H1 (cell line): ENCODE data around the gene HES7. TPM values are rescaled to one million over a fixed set of nuclear protein-coding genes. Genes with fewer than 3 reads are reported as not detected.

Experiments
- ASH2L ChIP-seq: fragments of 200-600, 300-600 bp; sonication (generic); IDR thresholded peaks from one replicate; pipeline ENCODE4 v1.7.1; 2017; ENCODE audit warnings: low read length
- ATF2 ChIP-seq: IDR thresholded peaks from 2 replicates; pipeline ENCODE4 v1.6.1; 2012; ENCODE audit warnings: low read length, inconsistent platforms
- BRCA1 ChIP-seq: IDR thresholded peaks from 2 replicates; pipeline ENCODE4 v1.6.1; 2012; ENCODE audit warnings: low read depth, low read length, improper control_type of control experiment
- CBX5 ChIP-seq: fragments of 300-800, 300-1000 bp; sonication (generic); IDR thresholded peaks from 2 replicates; pipeline ENCODE4 v1.7.1; 2016; ENCODE audit warnings: antibody characterized with exemption, low read length, low read depth
- CBX8 ChIP-seq: fragments of 300-800, 300-1000 bp; sonication (generic); IDR thresholded peaks from 2 replicates; pipeline ENCODE4 v1.7.1; 2016; ENCODE audit warnings: low read depth, low read length, borderline replicate concordance
- CHD1 ChIP-seq: IDR thresholded peaks from 2 replicates; pipeline ENCODE4 v1.6.1; 2012; ENCODE audit warnings: low read depth, low read length, improper control_type of control experiment
- CTBP2 ChIP-seq: IDR thresholded peaks from 2 replicates; pipeline ENCODE4 v1.7.0; 2011; ENCODE audit warnings: borderline replicate concordance, mild to moderate bottlenecking, moderate library complexity, mixed read lengths, low read length; ENCODE audit not compliant: insufficient read depth, insufficient read length
- E2F6 ChIP-seq: IDR thresholded peaks from 2 replicates; pipeline ENCODE4 v1.6.1; 2012; ENCODE audit warnings: inconsistent platforms
- HDAC6 ChIP-seq: IDR thresholded peaks from one replicate; pipeline ENCODE4 v1.7.1; 2012; ENCODE audit warnings: low read depth, mild to moderate bottlenecking, inconsistent platforms, low read length, moderate library complexity
- MAFK ChIP-seq: IDR thresholded peaks from 2 replicates; pipeline ENCODE4 v1.6.1; 2012; ENCODE audit warnings: low read depth, mild to moderate bottlenecking, improper control_type of control experiment, low read length
- NRF1 ChIP-seq: IDR thresholded peaks from 2 replicates; pipeline ENCODE4 v1.6.1; 2011; ENCODE audit warnings: mild to moderate bottlenecking, low read depth, low read length, improper control_type of control experiment
- RFX5 ChIP-seq: IDR thresholded peaks from 2 replicates; pipeline ENCODE4 v1.6.1; 2011; ENCODE audit warnings: low read depth, low read length, improper control_type of control experiment, borderline replicate concordance
- SIN3A ChIP-seq, 2 experiments: IDR thresholded peaks in 1 of 2; conservative IDR thresholded peaks in 1 of 2; 2 replicates each; pipeline ENCODE4 v1.6.1; 2011 to 2012; ENCODE audit warnings: low read length in 2 of 2, improper control_type of control experiment in 1 of 2, low read depth in 1 of 2, mild to moderate bottlenecking in 1 of 2
- SIRT6 ChIP-seq: IDR thresholded peaks from one replicate; pipeline ENCODE4 v1.7.1; 2012; ENCODE audit warnings: low read length, inconsistent platforms
- SP1 ChIP-seq: IDR thresholded peaks from 2 replicates; pipeline ENCODE4 v1.6.1; 2011; ENCODE audit warnings: low read depth, low read length
- SP4 ChIP-seq: IDR thresholded peaks from 2 replicates; pipeline ENCODE4 v1.6.1; 2012; ENCODE audit warnings: low read length, inconsistent platforms
- SUZ12 ChIP-seq: fragments of 200-600 bp; sonication (generic); IDR thresholded peaks from 2 replicates; pipeline ENCODE4 v1.6.1; 2012; ENCODE audit warnings: mild to moderate bottlenecking, inconsistent platforms, low read length, moderate library complexity, mixed read lengths
- TAF7 ChIP-seq: optimal IDR thresholded peaks from 2 replicates; pipeline ENCODE3; 2011; ENCODE audit warnings: low read depth, mild to moderate bottlenecking, inconsistent platforms, low read length, moderate library complexity, borderline replicate concordance
- TBP ChIP-seq: IDR thresholded peaks from 2 replicates; pipeline ENCODE4 v1.6.1; 2011; ENCODE audit warnings: low read depth, low read length, improper control_type of control experiment
- polyA plus RNA-seq, 7 experiments: library from polyadenylated mRNA; depleted of rRNA in 3 of 7; stranded (reverse) in 5 of 7; unstranded in 2 of 7; fragments of >200 nt in 5 of 7; fragments of 200-250 nt in 2 of 7; gene quantifications; 1 replicate in 5 of 7; 2 replicates in 1 of 7; 4 replicates in 1 of 7; pipeline versions ENCODE4 v1.2.1 to v1.2.3, GENCODE V29; 2011 to 2013; ENCODE audit warnings: missing spikeins in 2 of 7, mixed read lengths in 2 of 7
- total RNA-seq: library from RNA; stranded (reverse); fragmentation: NEBNext Ultra II Directional; extraction: Animal tissue kit (Norgen Biotek cat#: 25700); gene quantifications from 2 replicates; pipeline ENCODE4 v1.2.1, GENCODE V29; 2021
- TF ChIP-seq, protein P1 (sequence below): IDR thresholded peaks from 2 replicates; pipeline ENCODE4 v1.6.1; 2011; ENCODE audit warnings: low read length, improper control_type of control experiment

Gene HES7
- total and polyA plus RNA-seq, 2 of the 8 experiments (the other 6 are each of a cell fraction or from before 2014, with no cell fraction given): 0.20 to 0.32 TPM

DNA sequence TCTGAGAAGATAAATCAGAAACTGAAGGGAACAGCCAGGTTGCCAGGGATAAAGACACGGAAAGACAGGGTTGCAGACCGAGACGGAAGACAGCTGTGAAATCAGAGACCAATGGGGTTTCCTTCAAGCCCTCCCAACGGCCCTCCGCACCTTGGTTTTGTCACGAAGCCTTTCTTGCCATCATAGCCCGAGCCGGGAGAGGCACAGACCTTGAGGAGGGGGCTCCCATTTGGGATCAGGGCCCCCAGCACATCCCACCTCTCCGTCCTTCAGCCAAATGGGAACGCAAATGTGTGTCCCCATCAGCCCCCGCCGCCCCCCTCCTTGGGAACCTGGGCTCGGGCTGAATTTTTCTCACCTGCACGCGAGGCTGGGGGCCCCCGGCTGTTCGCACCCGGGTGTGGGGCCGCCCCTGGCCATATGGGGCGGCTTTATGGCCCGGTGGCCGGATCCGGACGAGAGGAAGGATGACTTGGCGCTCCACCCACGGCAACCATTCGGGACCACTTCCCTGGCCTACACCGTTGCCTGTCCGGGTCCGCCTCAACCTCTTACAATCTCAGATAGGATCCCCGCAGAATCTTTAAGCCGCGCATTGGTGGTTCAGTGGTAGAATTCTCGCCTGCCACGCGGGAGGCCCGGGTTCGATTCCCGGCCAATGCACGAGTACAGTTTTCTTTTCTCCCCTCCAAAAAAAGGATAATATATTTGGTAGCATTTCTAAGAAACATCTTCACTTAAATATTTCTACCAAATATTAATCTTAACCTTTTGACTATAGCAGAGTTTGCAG, 1.4 kb upstream of the HES7 start (continued):
- TF ChIP-seq TAF7 (peak; percentile 55), ATF2 (peak; percentile 56; the same call in 1 of the 2 replicates), SIN3A (conservative IDR thresholded peaks at IDR 0.05 in 1 of 2, IDR thresholded peaks at IDR 0.05 in 1 of 2; ENCODE audit: low read depth in 1 of 2, low read length in 2 of 2) (peak in 1 of 2 experiments; percentile 49; a peak in 1 of 4 replicates), NRF1 (peak; percentile 35; the same call in 1 of the 2 replicates), CTBP2 (peak; percentile 27), MAFK (peak; percentile 34; the same call in 1 of the 2 replicates), CBX5 (no peak), SIRT6 (no peak), SP4 (no peak), SUZ12 (no peak), HDAC6 (no peak), CBX8 (no peak), TBP (peak; percentile 100), SP1 (peak; percentile 37; the same call in 1 of the 2 replicates), BRCA1 (no peak; the same call in 1 of the 2 replicates), E2F6 (0 out of 2 replicates have a peak, but pooled peaks have one; percentile 14), ASH2L (peak; percentile 89), CHD1 (no peak), RFX5 (no peak)
- TF ChIP-seq, protein P1, sequence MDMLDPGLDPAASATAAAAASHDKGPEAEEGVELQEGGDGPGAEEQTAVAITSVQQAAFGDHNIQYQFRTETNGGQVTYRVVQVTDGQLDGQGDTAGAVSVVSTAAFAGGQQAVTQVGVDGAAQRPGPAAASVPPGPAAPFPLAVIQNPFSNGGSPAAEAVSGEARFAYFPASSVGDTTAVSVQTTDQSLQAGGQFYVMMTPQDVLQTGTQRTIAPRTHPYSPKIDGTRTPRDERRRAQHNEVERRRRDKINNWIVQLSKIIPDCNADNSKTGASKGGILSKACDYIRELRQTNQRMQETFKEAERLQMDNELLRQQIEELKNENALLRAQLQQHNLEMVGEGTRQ: no peak
